ENCODE measurements around the gene CTNNA1. TPM values are rescaled to one million over a fixed set of nuclear protein-coding genes. Genes with fewer than 3 reads are reported as not detected.

The CTNNA1 gene
- total RNA-seq, 4 donors from 2014 or later: 92.6 to 164 (median 114) TPM

- H3K27me3 ChIP-seq: no peaks in the 10 kb centered on the region
- peaks cover 0 to 19% of the 10 kb centered on the region in 2 donors for H3K36me3 ChIP-seq
- H3K4me3 ChIP-seq: no peak overlapping the region
- no peak overlapping the region for H3K27ac ChIP-seq
- no peak for DNase-seq
- in situ Hi-C loops (cut with MboI; ENCODE audit: low sequenced_read_pairs in 4 of 4) (no loop called here), intact Hi-C loops (cut with DNase I; ENCODE audit: low total_unique reads) (no loop called here)
- H3K4me1 ChIP-seq: peaks cover 0 to 2% of the 10 kb centered on the region in 2 donors
- TF ChIP-seq POLR2A (IDR thresholded peaks at IDR 0.05): no peak
- no peak for TF ChIP-seq CTCF (IDR thresholded peaks at IDR 0.05 in 4 of 5, conservative IDR thresholded peaks at IDR 0.05 in 1 of 5)
- no peaks in the 10 kb centered on the region for H3K9me3 ChIP-seq
- ATAC-seq: no peak
These were observed 156.5 kb downstream of the CTNNA1 start for GRCh38 chr5:138909734-138910133.

GRCh38 chr5:138910546-138911185 is 157.4 kb downstream of the CTNNA1 start:
- intact Hi-C loops (cut with DNase I; ENCODE audit: low total_unique reads): no loop called here
- Histone ChIP-seq H3K9me3 (no peaks in the 10 kb centered on the region), H3K27me3 (no peaks in the 10 kb centered on the region), H3K27ac (no peak overlapping the region), H3K4me3 (no peak overlapping the region), H3K4me1 (peaks cover 0 to 2% of the 10 kb centered on the region in 2 donors), H3K36me3 (peaks cover 0 to 9% of the 10 kb centered on the region in 2 donors)
- TF ChIP-seq POLR2A (IDR thresholded peaks at IDR 0.05) (no peak), CTCF (IDR thresholded peaks at IDR 0.05 in 4 of 5, conservative IDR thresholded peaks at IDR 0.05 in 1 of 5) (no peak)
- ATAC-seq (no peak), DNase-seq (no peak)
- in situ Hi-C loops (cut with MboI; ENCODE audit: low sequenced_read_pairs in 4 of 4): no loop called here

GRCh38 chr5:138911441-138911840 is 158.2 kb downstream of the CTNNA1 start:
- Histone ChIP-seq H3K36me3 (peaks cover 0 to 1% of the 10 kb centered on the region in 2 donors), H3K4me1 (peaks cover 0 to 2% of the 10 kb centered on the region in 2 donors), H3K27ac (no peak overlapping the region), H3K4me3 (no peak overlapping the region), H3K27me3 (no peaks in the 10 kb centered on the region), H3K9me3 (no peaks in the 10 kb centered on the region)
- no peak for DNase-seq
- no peak for ATAC-seq
- TF ChIP-seq CTCF (IDR thresholded peaks at IDR 0.05 in 4 of 5, conservative IDR thresholded peaks at IDR 0.05 in 1 of 5): no peak
- no peak for TF ChIP-seq POLR2A (IDR thresholded peaks at IDR 0.05)
- intact Hi-C loops (cut with DNase I; ENCODE audit: low total_unique reads): no loop called here
- in situ Hi-C loops (cut with MboI; ENCODE audit: low sequenced_read_pairs in 4 of 4): no loop called here

DNA sequence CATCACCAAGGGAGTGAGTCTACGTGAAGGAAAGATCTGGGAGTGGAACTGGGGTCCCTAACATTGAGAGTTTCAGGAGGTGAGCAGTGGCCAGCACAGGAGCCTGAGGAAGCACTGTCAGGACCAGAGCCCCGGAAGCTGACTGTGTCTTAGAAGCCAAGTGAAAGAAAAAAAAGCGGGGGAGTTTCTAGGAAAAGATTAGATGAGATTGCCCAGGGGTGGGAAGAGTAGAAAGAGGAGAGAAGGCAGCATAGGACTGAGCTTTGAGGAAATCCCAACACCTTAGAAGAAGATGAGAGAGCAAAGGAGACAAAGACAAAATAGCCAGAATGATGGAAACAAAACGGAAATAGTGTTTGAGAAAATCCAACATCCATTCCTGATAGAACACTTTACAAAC is 158.9 kb downstream of the CTNNA1 start:
- ATAC-seq: no peak

More for the DNA sequence above, 158.9 kb downstream of the CTNNA1 start:
- H3K9me3 ChIP-seq: no peaks in the 10 kb centered on the region
- TF ChIP-seq CTCF (IDR thresholded peaks at IDR 0.05 in 4 of 5, conservative IDR thresholded peaks at IDR 0.05 in 1 of 5) (no peak), POLR2A (IDR thresholded peaks at IDR 0.05) (no peak)
- no peaks in the 10 kb centered on the region for H3K27me3 ChIP-seq
- in situ Hi-C loops (cut with MboI; ENCODE audit: low sequenced_read_pairs in 4 of 4) (no loop called here), intact Hi-C loops (cut with DNase I; ENCODE audit: low total_unique reads) (no loop called here)
- DNase-seq: no peak
- no peak overlapping the region for H3K4me3 ChIP-seq
- peaks cover 0 to 2% of the 10 kb centered on the region in 2 donors for H3K4me1 ChIP-seq
- no peak overlapping the region for H3K27ac ChIP-seq
- H3K36me3 ChIP-seq: no peaks in the 10 kb centered on the region
